Activated CD4-positive, alpha-beta T cell treated with anti-CD3 and anti-CD28 coated beads, Interleukin-2, amount 50 U/mL, for 16 hours (primary cell): ENCODE measurements around the gene CELA3B.
"Not testable (repeated sequence)": the region's sequence is repeated elsewhere in the genome, so short reads cannot be mapped to it uniquely, and the experiment has no call there.

Source experiments
- DNase-seq: peaks from one replicate; pipeline ENCODE4 v3.0.0-alpha.2; 2020

CELA3B gene

GRCh38 chr1:21944733-21945073 lies 32.1 kb upstream of the CELA3B start:
- DNase-seq, result no peak

- DNase-seq, result no peak
Observed at GRCh38 chr1:21946836-21947587, 29.8 kb upstream of the CELA3B start.

DNA sequence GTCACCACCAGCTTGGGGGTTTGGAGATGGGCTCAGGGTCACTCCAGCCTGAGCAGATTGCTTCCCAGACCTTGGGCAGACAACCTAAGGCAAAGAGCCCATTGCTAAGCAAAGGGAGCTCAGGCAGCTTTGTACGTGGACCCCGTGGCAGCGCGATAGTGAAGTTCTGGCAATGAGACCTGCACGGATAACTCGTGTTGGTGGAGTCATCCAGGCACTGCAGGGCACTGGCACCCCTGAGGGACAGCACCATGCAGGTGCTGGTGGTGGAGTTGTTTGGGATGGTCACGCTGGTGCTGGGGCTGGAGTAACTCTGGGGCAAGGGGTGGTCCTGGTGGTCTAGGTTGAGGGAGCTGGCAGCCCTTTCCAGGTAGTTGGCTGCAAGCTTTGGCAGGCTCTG lies 26.1 kb upstream of the CELA3B start:
- DNase-seq, result no peak

DNA sequence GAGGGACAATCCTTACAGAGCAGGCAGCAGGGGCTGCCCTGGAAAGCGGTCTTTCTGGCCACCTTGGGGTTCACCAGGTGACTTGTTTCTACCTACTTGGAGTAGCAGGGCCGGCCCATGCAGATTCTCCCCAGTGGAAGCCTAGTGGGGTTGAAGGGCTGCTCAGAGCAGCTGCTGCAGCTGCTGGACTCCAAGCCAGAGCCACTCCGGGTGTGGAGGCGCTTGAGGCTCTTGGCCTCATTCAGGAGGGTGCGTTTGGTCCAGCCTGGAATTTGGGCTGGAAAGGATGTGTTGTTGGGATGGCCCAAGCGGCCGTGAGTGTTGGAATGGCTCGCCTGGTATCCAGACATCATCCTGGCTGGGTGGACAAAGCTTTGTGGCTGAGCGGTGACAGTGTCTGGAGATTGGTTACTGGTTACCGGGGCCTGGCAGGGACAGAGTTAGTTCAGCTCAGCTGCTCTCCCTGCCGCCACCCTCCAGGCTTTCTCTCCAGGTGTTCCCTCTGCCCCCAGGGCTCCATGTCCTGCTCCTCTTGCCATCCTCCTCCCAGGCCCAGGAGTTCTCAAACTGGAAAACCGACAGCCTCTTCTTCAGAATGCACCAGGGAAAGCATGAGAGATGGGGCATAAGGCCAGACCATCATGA lies 25.5 kb upstream of the CELA3B start:
- no peak for DNase-seq

GRCh38 chr1:21952786-21953520 lies 23.9 kb upstream of the CELA3B start:
- DNase-seq, result no peak

- DNase-seq, result no peak
Observed at GRCh38 chr1:21955058-21955457, 21.8 kb upstream of the CELA3B start.

GRCh38 chr1:21955501-21956281 lies 21.1 kb upstream of the CELA3B start:
- no peak for DNase-seq

- DNase-seq, result peak; percentile 12
Observed at GRCh38 chr1:21956720-21957552, 19.9 kb upstream of the CELA3B start.

GRCh38 chr1:21961337-21961736 lies 15.5 kb upstream of the CELA3B start:
- no peak for DNase-seq

- DNase-seq, result no peak
Observed at GRCh38 chr1:21961799-21962198, 15.0 kb upstream of the CELA3B start.

- peak; percentile 80 for DNase-seq
Observed at GRCh38 chr1:21963477-21964217, 13.2 kb upstream of the CELA3B start.

DNA sequence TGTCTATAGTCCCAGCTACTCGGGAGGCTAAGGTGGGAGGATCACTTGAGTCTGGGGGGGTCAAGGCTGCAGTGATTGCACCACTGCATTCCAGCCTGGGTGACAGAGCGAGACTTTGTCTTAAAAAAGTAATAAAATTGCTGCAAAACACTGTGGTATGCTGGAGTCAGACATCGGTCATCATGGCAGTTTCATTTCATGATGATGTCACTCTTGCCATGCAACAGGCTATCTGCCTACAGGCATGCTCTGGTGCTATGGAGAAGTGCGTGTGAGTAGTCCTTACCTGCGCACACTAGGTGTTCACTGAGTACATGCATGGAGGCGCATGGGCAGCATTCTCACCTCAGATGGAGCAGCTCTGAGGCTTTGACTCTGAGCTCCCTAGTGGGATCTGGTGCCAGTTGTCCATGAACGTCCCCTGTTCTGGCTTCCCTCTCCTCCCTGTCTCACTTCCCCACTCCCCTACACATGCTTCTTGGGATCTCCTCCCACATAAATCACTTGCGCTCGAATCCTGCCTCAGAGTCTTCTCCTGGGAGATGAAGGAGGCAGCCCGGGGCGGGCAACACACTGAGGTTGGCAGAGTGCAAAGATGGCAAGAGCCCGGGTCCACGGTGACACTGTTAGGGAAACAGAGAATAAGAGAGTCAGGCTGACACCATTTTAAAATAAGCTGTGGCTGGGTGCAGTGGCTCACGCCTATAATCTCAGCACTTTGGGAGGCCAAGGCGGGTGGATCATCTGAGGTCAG lies 10.4 kb upstream of the CELA3B start:
- DNase-seq, result no peak

- not testable (repeated sequence) for DNase-seq
Observed at GRCh38 chr1:21967216-21967615, 9.6 kb upstream of the CELA3B start.

- not testable (repeated sequence) for DNase-seq
Observed at GRCh38 chr1:21969066-21969465, 7.8 kb upstream of the CELA3B start.

- not testable (repeated sequence) for DNase-seq
Observed at GRCh38 chr1:21970523-21970922, 6.3 kb upstream of the CELA3B start.

- not testable (repeated sequence) for DNase-seq
Observed at GRCh38 chr1:21972973-21973441, 3.8 kb upstream of the CELA3B start.

GRCh38 chr1:21973948-21974347 lies 2.9 kb upstream of the CELA3B start:
- not testable (repeated sequence) for DNase-seq

- not testable (repeated sequence) for DNase-seq
Observed at GRCh38 chr1:21974699-21975098, 2.1 kb upstream of the CELA3B start.

DNA sequence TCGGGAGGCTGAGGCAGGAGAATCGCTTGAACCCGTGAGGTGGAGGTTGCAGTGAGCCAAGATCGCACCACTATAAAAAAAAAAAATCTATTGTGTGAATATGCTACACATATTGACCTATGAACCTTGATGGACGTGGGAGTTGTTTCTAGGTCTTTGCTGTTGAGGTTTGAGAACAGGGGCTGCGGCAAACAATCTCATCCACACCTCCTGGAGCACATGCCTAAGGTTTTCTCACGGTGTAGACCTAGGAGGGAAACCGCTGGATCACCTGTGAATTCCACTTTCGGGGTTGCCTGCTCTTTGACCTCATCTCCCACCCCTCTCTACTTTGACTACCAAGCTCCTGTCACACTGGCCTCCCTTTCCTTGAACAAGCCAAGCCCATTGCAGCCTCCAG lies 1.5 kb upstream of the CELA3B start:
- not testable (repeated sequence) for DNase-seq

DNA sequence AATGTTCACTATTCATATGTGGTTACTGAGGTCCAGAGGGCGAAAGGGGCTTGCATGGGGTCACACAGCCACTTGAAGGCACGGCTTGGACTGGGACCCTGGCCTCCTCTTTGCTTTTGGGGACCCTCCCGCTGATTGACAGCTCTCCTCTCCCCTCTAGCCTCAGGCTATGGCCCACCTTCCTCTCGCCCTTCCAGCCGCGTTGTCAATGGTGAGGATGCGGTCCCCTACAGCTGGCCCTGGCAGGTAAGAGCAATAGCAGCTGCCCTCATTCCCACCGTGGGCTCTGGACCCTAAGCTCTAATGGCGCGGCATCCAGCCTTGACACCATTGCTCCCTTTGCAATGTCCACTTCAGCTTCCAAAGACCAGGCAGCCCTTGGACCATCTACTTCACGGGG lies 1.4 kb downstream of the CELA3B start:
- DNase-seq, result not testable (repeated sequence)
